GM12892 (cell line): Measurements from ENCODE around the gene ICE2.

Experiments
- DNase-seq: peaks from one replicate; pipeline ENCODE4 v3.0.0; 2011; ENCODE audit not compliant: insufficient read length
- FAIRE-seq: peaks from 2 replicates; lab custom pipeline; 2011; peaks lifted over from hg19 to GRCh38; lab: Jason Lieb, UNC
- POLR2A ChIP-seq: IDR thresholded peaks from 2 replicates; pipeline ENCODE4 v1.6.1; 2011; ENCODE audit warnings: low read depth, low read length, control low read depth
- POLR2AphosphoS5 ChIP-seq: IDR thresholded peaks from 2 replicates; pipeline ENCODE4 v1.6.1; 2011; ENCODE audit warnings: low read depth, low read length, control low read depth
- TAF1 ChIP-seq: IDR thresholded peaks from 2 replicates; pipeline ENCODE4 v1.6.1; 2011; ENCODE audit warnings: low read depth, mild to moderate bottlenecking, control low read depth, low read length, borderline replicate concordance

Gene ICE2

DNA sequence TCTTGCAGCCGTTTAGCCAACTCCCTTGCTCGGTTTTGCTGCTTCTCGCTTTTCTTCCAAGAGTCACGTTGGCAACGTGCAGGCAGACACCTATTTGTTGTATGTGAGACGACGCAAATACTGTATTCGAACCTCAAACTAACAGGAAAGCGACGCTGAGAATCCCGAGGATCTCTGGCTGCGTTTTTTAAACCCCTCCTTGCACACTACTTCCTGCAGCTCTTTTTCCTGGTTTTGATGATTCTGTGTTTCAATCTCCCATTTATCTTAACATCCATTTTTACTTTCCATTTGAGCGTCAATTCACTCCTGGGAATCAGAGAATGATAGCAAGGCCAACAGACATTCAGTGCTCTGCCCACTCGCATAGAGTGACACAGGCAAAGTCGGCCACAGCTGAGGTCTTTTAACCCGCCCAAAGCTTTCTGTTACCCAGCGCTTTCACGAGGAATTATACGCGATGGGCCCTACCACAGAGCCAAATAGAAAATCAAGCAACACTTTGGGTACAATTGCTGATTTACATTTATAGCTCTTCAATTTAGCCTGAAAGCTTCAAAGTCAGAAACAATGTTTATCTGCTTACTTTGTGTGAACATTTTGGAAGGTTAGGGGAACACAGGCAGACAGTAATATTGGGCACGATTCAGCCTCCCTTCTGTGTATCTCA lies 79.6 kb downstream of the ICE2 start:
- TF ChIP-seq POLR2AphosphoS5: no peak
- no peak for TF ChIP-seq POLR2A
- no peak for TF ChIP-seq TAF1
- FAIRE-seq: no peak
- DNase-seq: no peak

- TF ChIP-seq POLR2A (peak; percentile 85; the same call in 1 of the 2 replicates), TAF1 (0 out of 2 replicates have a peak, but pooled peaks have one; percentile 19), POLR2AphosphoS5 (peak; percentile 63; the same call in 1 of the 2 replicates)
- DNase-seq: peak; percentile 79
Measured at GRCh38 chr15:60397772-60398445, 81.0 kb downstream of the ICE2 start, which contains the start of gene ANXA2. Gene ANXA2 (minus strand): TSS chr15:60397986. CDS start chr15:60386075, 11,911 bp downstream.

DNA sequence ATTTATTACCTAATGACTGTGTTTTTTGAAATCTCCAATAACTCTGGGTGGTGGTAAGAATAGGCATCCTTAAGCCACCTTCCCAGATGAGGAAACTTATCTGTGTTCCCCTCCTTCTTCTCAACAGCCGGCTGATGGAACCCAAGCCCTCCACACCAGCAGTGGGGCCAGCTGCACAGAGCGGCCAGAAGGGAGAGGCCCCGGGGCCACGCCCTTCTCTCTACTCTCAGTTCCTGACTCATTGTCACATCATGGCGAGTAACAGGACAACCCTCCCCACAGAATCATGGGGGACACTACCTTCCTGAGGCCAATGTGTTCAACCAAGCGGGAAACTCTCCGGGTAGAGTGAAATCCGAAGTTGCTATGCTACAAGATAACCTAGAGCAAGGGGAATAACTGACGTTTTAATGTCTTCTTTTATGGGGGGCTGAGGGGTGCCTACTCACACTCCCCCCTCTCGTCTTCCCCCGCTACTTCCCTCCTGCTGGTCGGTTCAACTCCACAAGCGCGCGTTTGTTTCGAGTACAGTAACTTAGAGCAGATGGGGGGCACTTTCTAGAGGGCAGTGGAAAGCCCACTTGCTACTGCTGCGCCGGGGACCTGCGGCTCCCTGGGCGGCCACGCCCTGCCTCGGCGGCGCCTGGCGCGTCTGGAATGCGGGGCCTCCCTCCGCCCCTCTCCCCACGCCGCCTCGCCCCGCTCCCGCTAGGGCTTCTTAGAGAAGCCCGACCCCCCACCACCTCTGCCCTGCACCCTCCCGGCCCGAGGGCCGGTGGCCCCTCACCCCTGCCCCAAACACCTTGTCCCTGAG lies 81.8 kb downstream of the ICE2 start:
- DNase-seq (peak; percentile 56), FAIRE-seq (peak; percentile 42)
- no peak for TF ChIP-seq TAF1
- TF ChIP-seq POLR2A: peak; percentile 41
- peak; percentile 46; the same call in 1 of the 2 replicates for TF ChIP-seq POLR2AphosphoS5

More at GRCh38 chr15:60397772-60398445, 81.0 kb downstream of the ICE2 start, which contains the start of gene ANXA2:
- FAIRE-seq: no peak

- DNase-seq: no peak
- no peak for FAIRE-seq
- TF ChIP-seq TAF1 (no peak), POLR2AphosphoS5 (no peak; the same call in 1 of the 2 replicates), POLR2A (no peak)
Measured at GRCh38 chr15:60396560-60396957, 82.4 kb downstream of the ICE2 start.

GRCh38 chr15:60396100-60396499 lies 82.8 kb downstream of the ICE2 start:
- no peak for TF ChIP-seq POLR2A
- no peak for TF ChIP-seq POLR2AphosphoS5
- TF ChIP-seq TAF1: no peak
- no peak for FAIRE-seq
- DNase-seq: no peak

DNA sequence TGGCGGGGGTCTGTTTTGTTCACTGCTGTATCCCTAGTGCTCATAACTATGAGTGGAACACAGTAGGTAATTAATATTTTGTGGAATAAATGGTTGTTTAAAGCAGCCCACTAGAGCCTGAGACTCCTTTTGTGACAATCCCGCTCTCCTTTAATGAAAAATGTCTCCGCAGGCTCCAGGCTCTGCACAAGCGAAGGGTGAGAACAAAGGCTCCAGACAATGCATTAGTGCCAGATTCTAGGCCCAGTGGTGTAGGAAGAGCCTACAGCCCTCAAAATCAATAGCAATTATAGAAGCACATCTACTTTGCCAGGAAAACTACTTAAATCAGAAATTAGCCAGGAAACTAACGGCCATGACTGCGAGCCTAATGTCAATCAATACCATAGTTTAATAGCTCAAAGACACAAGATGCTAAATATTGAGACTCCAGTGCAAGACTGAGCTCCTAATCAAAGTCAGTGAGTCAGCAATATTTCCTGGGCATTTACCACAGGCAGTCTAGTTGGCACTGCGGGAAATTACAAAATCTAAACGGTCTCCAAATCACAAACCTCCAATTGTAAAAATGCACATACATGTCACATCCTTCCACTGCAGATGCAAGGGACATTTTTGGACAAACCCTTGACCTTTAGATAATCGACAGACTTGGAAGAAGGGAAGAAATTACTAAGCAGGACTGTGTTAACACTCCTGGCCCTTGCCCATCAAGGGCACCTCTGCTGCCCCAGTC lies 83.5 kb downstream of the ICE2 start:
- FAIRE-seq: no peak
- no peak for TF ChIP-seq TAF1
- no peak for TF ChIP-seq POLR2AphosphoS5
- TF ChIP-seq POLR2A: no peak

DNA sequence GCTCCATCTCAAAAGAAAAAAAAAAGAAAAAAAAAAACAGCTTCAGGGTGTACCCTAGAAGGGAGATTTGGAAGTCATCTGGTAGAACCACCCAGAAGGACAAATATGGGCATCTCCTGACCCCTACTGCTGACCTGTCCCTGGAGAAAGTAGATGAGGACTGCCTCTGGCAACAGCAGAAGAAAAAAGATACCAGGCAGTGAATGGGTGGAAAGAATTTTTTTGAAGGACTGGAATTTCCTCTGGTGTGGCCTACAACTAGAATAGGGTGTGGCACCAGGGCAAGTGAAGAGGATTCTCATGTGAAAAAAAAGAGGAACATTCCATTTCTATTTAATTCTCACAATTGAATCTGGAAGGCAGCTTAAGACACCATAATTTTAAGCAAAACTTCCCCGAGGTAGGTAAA lies 84.2 kb downstream of the ICE2 start:
- no peak for DNase-seq
- TF ChIP-seq TAF1 (no peak), POLR2A (no peak), POLR2AphosphoS5 (no peak)
- no peak for FAIRE-seq

More for the DNA sequence above, 83.5 kb downstream of the ICE2 start:
- no peak for DNase-seq

GRCh38 chr15:60392986-60393790 lies 85.8 kb downstream of the ICE2 start:
- TF ChIP-seq POLR2A: 0 out of 2 replicates have a peak, but pooled peaks have one; percentile 5
- TF ChIP-seq POLR2AphosphoS5: no peak
- FAIRE-seq (no peak), DNase-seq (no peak)

DNA sequence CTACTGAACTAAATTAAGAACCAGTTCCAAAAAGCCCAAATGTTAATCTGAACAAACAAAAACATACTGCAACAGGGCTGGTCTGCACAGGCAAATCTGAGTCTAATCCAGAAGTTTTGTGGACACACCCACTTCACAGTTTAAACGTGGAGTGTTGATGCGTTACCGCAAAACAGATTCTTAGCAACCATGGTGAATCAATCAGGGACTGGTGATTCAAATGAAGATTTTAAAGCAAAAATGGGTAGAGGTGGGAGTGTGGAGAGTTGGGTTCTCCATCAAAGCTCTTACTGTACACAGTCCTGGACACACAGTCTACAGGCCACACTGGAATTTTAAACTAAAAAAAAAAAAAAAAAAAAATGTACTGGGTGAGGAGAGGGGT lies 86.3 kb downstream of the ICE2 start:
- TF ChIP-seq TAF1 (no peak), POLR2AphosphoS5 (no peak), POLR2A (peak; percentile 6; the same call in 1 of the 2 replicates)
- DNase-seq (no peak), FAIRE-seq (no peak)

- TF ChIP-seq POLR2A: no peak
- TF ChIP-seq POLR2AphosphoS5: no peak
- no peak for TF ChIP-seq TAF1
- no peak for FAIRE-seq
- DNase-seq: no peak
Measured at GRCh38 chr15:60391722-60392315, 87.1 kb downstream of the ICE2 start.
